GM11168 (cell line): ENCODE results near the gene ARHGEF2.

ENCODE experiments used
- in situ Hi-C: fragments of 300-500 bp; cut with MboI; formaldehyde crosslinking; loops from one replicate; pipeline ENCODE4 v1.12.0; 2022; ENCODE audit warnings: low sequenced_read_pairs; ENCODE audit not compliant: unreplicated experiment

ARHGEF2 gene

GRCh38 chr1:155993595-155993994 is 15.2 kb upstream of the ARHGEF2 start:
- in situ Hi-C loops: no loop called here

- in situ Hi-C loops: no loop called here
These were observed 11.8 kb upstream of the ARHGEF2 start for GRCh38 chr1:155990005-155990739.

GRCh38 chr1:155989242-155990004 is 11.1 kb upstream of the ARHGEF2 start:
- in situ Hi-C loops: loop anchor here (5.0 kb wide), 1 partner anchor 52 kb away; no protein-coding TSS in a partner anchor

- in situ Hi-C loops: loop anchor here (5.0 kb wide), 1 partner anchor 48 kb away; no protein-coding TSS in a partner anchor
These were observed 6.7 kb upstream of the ARHGEF2 start for GRCh38 chr1:155984903-155985645.

GRCh38 chr1:155984341-155984740 is 6.0 kb upstream of the ARHGEF2 start:
- in situ Hi-C loops: no loop called here

GRCh38 chr1:155983191-155984024 is 5.1 kb upstream of the ARHGEF2 start:
- in situ Hi-C loops: no loop called here

- in situ Hi-C loops: no loop called here
These were observed 3.8 kb upstream of the ARHGEF2 start for GRCh38 chr1:155982106-155982505.

- in situ Hi-C loops: no loop called here
These were observed 3.1 kb upstream of the ARHGEF2 start for GRCh38 chr1:155981266-155982088.

GRCh38 chr1:155979597-155980343 is 1.4 kb upstream of the ARHGEF2 start:
- in situ Hi-C loops: no loop called here

- in situ Hi-C loops: no loop called here
These were observed 654 bp upstream of the ARHGEF2 start for GRCh38 chr1:155978973-155979429.

- in situ Hi-C loops: no loop called here
These were observed 540 bp downstream of the ARHGEF2 start for GRCh38 chr1:155977690-155978324.

- in situ Hi-C loops: no loop called here
These were observed 1.2 kb downstream of the ARHGEF2 start for GRCh38 chr1:155976913-155977689.

- in situ Hi-C loops: no loop called here
These were observed 2.1 kb downstream of the ARHGEF2 start for GRCh38 chr1:155976062-155976912.

GRCh38 chr1:155975375-155976061 is 2.8 kb downstream of the ARHGEF2 start:
- in situ Hi-C loops: no loop called here

- in situ Hi-C loops: no loop called here
These were observed 3.9 kb downstream of the ARHGEF2 start for GRCh38 chr1:155974208-155975115.
